HepG2 (cell line): ENCODE results near the gene TPRX1. TPM values are rescaled to one million over a fixed set of nuclear protein-coding genes. Genes with fewer than 3 reads are reported as not detected.

Experiments
- ATAC-seq: fragments of 200-7000 bp; cut with Tn5 transposase; 3 replicates; pipeline ENCODE4 v1.9.1; 2020; ENCODE audit warnings: mild to moderate bottlenecking, moderate library complexity
- BruUV-seq: library from RNA; stranded (reverse); fragments of 400-500 nt; replicated peaks from 2 replicates; lab custom pipeline; 2021; lab: Mats Ljungman, UMichigan
- CTCF ChIA-PET: fragments of 300-600 bp; formaldehyde crosslinking; extraction: SDS; loops from one replicate; lab custom pipeline; 2021; ENCODE audit warnings: low total read pairs, inconsistent platforms, low intra/inter-chr PET ratio; lab: Yijun Ruan, JAX
- POLR2A ChIA-PET: fragments of 350-600 bp; sonication (Branson Sonifier 250); formaldehyde crosslinking; loops from one replicate; lab custom pipeline; 2020; ENCODE audit warnings: antibody characterized with exemption, inconsistent platforms; lab: Yijun Ruan, JAX
- DNase-seq: peaks from one replicate; pipeline ENCODE4 v3.0.0-alpha.2; 2015; ENCODE audit warnings: low spot score
- FAIRE-seq: peaks from 3 replicates; lab custom pipeline; 2011; peaks lifted over from hg19 to GRCh38; lab: Jason Lieb, UNC
- H2AFZ ChIP-seq: one replicate; pipeline ENCODE4 v1.6.1; 2011; ENCODE audit warnings: low read length, inconsistent platforms
- H3K27ac ChIP-seq: fragments of 300-600 bp; 3 replicates; pipeline ENCODE4 v1.8.0; 2011; ENCODE audit warnings: mixed run types, mild to moderate bottlenecking, mixed read lengths, low read length, inconsistent platforms; ENCODE audit not compliant: insufficient read depth; ENCODE audit errors: extremely low read length
- H3K27me3 ChIP-seq, 2 experiments: fragments of 200-600 bp in 1 of 2; 2 replicates in 1 of 2; 3 replicates in 1 of 2; pipeline versions ENCODE4 v1.6.0 to v1.8.0; 2011; ENCODE audit warnings: low read length in 2 of 2, mild to moderate bottlenecking in 2 of 2, moderate library complexity in 2 of 2, inconsistent platforms in 1 of 2; ENCODE audit not compliant: insufficient read depth in 2 of 2, control insufficient read depth in 1 of 2
- H3K36me3 ChIP-seq, 2 experiments: fragments of 200-600 bp in 1 of 2; replicated peaks in 1 of 2; 2 replicates in 1 of 2; 3 replicates in 1 of 2; pipeline versions ENCODE4 v1.5.1 to v1.8.0; 2011; ENCODE audit warnings: low read length in 2 of 2, inconsistent platforms in 1 of 2; ENCODE audit not compliant: insufficient read depth in 2 of 2, control insufficient read depth in 1 of 2
- H3K4me1 ChIP-seq: 2 replicates; pipeline ENCODE4 v1.5.1; 2012; ENCODE audit warnings: low read length, inconsistent platforms; ENCODE audit not compliant: insufficient read depth
- H3K4me2 ChIP-seq: 2 replicates; pipeline ENCODE4 v1.6.0; 2011; ENCODE audit warnings: low read depth, low read length, inconsistent platforms
- H3K4me3 ChIP-seq, 3 experiments: fragments of 200-600 bp in 1 of 3; sonication (generic), shearing (Covaris generic) in 1 of 3; replicated peaks in 1 of 3; 2 replicates each; pipeline ENCODE4 v1.5.1; 2011 to 2016; ENCODE audit warnings: low read length in 3 of 3, inconsistent platforms in 2 of 3, low read depth in 2 of 3, mild to moderate bottlenecking in 2 of 3, control low read depth in 1 of 3, mixed read lengths in 1 of 3; ENCODE audit not compliant: insufficient read depth in 1 of 3
- H3K79me2 ChIP-seq: one replicate; pipeline ENCODE4 v1.6.1; 2011; ENCODE audit warnings: low read length, inconsistent platforms; ENCODE audit not compliant: insufficient read depth
- H3K9ac ChIP-seq: 2 replicates; pipeline ENCODE4 v1.6.0; 2011; ENCODE audit warnings: mild to moderate bottlenecking, low read depth, low read length, inconsistent platforms; ENCODE audit not compliant: insufficient read depth
- H3K9me3 ChIP-seq: 2 replicates; pipeline ENCODE4 v1.5.1; 2012; ENCODE audit warnings: mild to moderate bottlenecking, low read length
- H4K20me1 ChIP-seq: 2 replicates; pipeline ENCODE4 v1.6.0; 2011; ENCODE audit warnings: inconsistent platforms, mild to moderate bottlenecking, low read length, moderate library complexity; ENCODE audit not compliant: insufficient read depth
- RNF219 ChIP-seq: sonication (generic); formaldehyde crosslinking; IDR thresholded peaks from 2 replicates; pipeline ENCODE4 v1.5.0; 2020; ENCODE audit warnings: mild to moderate bottlenecking, missing genetic modification reagents
- TRAFD1 ChIP-seq: sonication (generic); formaldehyde crosslinking; IDR thresholded peaks from 2 replicates; pipeline ENCODE4 v1.5.1; 2020; ENCODE audit warnings: missing genetic modification reagents, mild to moderate bottlenecking, borderline replicate concordance
- ZNF703 ChIP-seq: sonication (generic); formaldehyde crosslinking; IDR thresholded peaks from 2 replicates; pipeline ENCODE4 v1.5.1; 2020; ENCODE audit warnings: missing genetic modification reagents, mild to moderate bottlenecking, moderate library complexity, borderline replicate concordance
- WGBS: methylation state at CpG from one replicate; pipeline ENCODE4 v1.1.6; 2017; ENCODE audit warnings: low lambda C conversion rate; 5-methylcytosine and 5-hydroxymethylcytosine counted together
- in situ Hi-C: cut with HindIII; loops from 2 replicates; pipeline ENCODE4 v1.10.0; 2017; ENCODE audit warnings: low pct_unique_long_range_greater_than_20kb; ENCODE audit not compliant: extremely low pct_ligation_motif_present
- intact Hi-C: fragments of 100-400 bp; cut with micrococcal nuclease; formaldehyde crosslinking; loops from one replicate; pipeline ENCODE4 v1.10.0; 2022; ENCODE audit not compliant: unreplicated experiment
- polyA plus RNA-seq, 8 experiments: library from polyadenylated mRNA; depleted of rRNA in 3 of 8; stranded (reverse) in 7 of 8; unstranded in 1 of 8; fragments of >200 nt; fragmentation: Illumina TruSeq in 4 of 8; extraction: Trizol in 4 of 8; gene quantifications; 2 replicates each; pipeline versions ENCODE4 v1.2.1 to v1.2.3, GENCODE V29; 2011 to 2016; ENCODE audit warnings: low read depth in 4 of 8, missing spikeins in 1 of 8, mixed read lengths in 1 of 8; ENCODE audit not compliant: insufficient read depth in 1 of 8
- total RNA-seq, 5 experiments: library from RNA; depleted of rRNA; stranded (reverse); fragments of >200 nt; fragmentation: Illumina TruSeq; extraction: Trizol; gene quantifications; 2 replicates each; pipeline ENCODE4 v1.2.3, GENCODE V29; 2016; ENCODE audit warnings: low read depth in 1 of 5

The TPRX1 gene
- total and polyA plus RNA-seq, 2 of the 13 experiments (the other 11 are each of a cell fraction or from before 2014, with no cell fraction given): not detected

- TF ChIP-seq TRAFD1 (no peak), RNF219 (CRISPR knock-in tag) (no peak)
These were observed 28.4 kb upstream of the TPRX1 start (continued) for GRCh38 chr19:47832723-47833122.

DNA sequence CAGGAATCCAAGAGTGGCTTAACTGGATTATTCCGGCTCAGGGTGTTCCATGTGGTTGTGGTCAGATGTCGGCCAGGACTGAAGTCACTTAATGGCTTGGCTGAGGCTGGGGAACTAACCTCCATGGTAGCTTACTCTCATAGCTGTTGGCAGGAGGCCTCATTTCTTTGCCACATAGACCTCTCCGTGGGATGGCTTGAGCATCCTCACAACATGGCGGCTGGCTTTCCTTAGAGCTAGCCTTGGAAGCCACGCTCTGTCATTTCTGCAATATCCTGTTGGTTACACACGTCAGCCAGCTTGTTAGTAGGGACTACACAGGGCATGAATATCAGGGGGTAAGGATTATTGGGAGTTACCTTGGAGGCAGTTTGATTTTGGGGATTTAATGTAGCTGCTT is 22.4 kb upstream of the TPRX1 start:
- no peak overlapping the region for H3K27ac ChIP-seq
- H3K4me3 ChIP-seq: no peak overlapping the region
- H3K9me3 ChIP-seq: no peaks in the 10 kb centered on the region
- H3K4me2 ChIP-seq: no peak overlapping the region
- intact Hi-C loops (no loop called here), in situ Hi-C loops (no loop called here)
- H3K36me3 ChIP-seq: no peaks in the 10 kb centered on the region
- TF ChIP-seq ZNF703 (CRISPR knock-in tag): no peak
- ATAC-seq (no peak), FAIRE-seq (no peak), DNase-seq (no peak)
- H2AFZ ChIP-seq: no peak overlapping the region
- 54% methylated on average over 6 of the region's 6 CpGs for WGBS
- ChIA-PET CTCF (no interaction called here), POLR2A (no interaction called here)
- no peak overlapping the region for H3K9ac ChIP-seq
- H4K20me1 ChIP-seq: no peaks in the 10 kb centered on the region
- H3K27me3 ChIP-seq: 0 out of 5 replicates have a peak, but pooled peaks cover 0 to 5% of the 10 kb centered on the region in 2 experiments
- peaks cover 16% of the 10 kb centered on the region; the same call in 1 of the 2 replicates for H3K4me1 ChIP-seq
- no peaks in the 10 kb centered on the region for H3K79me2 ChIP-seq
- BruUV-seq: no TSS peak
